Measurements from ENCODE around the gene SLC29A3.

SLC29A3 gene

DNA sequence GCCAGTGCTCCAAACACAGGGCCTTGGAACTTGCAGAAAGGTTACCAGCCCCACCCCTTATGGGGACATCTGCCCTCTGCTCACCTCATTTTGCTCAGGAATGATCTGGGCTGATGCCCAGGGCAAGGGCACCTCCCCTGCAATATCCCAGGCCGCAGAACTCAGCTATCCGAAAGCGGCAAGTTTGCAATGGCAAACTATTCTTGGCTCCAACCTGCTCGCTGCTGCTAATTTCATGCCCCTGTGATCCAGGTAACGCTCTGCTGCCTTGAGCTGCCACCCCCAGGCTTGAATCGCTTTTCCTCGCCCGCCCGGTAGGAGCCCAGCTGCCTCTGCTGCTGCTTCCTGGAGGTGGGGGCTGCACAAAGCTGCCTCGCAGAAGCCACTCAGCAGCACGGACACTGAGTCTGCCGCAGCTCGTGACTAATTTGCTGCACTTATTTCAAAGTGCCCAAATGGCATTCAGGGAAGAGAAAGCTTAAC is 18.2 kb downstream of the SLC29A3 start:
- TF ChIP-seq, protein P1, sequence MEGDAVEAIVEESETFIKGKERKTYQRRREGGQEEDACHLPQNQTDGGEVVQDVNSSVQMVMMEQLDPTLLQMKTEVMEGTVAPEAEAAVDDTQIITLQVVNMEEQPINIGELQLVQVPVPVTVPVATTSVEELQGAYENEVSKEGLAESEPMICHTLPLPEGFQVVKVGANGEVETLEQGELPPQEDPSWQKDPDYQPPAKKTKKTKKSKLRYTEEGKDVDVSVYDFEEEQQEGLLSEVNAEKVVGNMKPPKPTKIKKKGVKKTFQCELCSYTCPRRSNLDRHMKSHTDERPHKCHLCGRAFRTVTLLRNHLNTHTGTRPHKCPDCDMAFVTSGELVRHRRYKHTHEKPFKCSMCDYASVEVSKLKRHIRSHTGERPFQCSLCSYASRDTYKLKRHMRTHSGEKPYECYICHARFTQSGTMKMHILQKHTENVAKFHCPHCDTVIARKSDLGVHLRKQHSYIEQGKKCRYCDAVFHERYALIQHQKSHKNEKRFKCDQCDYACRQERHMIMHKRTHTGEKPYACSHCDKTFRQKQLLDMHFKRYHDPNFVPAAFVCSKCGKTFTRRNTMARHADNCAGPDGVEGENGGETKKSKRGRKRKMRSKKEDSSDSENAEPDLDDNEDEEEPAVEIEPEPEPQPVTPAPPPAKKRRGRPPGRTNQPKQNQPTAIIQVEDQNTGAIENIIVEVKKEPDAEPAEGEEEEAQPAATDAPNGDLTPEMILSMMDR (IDR thresholded peaks at IDR 0.05; ENCODE audit: insufficient read depth, low read depth, low read length, missing control alignments) = no peak
- DNase-seq (ENCODE audit: low read depth) = no peak
- no peak overlapping the region for H3K4me3 ChIP-seq (ENCODE audit: low read length)

DNA sequence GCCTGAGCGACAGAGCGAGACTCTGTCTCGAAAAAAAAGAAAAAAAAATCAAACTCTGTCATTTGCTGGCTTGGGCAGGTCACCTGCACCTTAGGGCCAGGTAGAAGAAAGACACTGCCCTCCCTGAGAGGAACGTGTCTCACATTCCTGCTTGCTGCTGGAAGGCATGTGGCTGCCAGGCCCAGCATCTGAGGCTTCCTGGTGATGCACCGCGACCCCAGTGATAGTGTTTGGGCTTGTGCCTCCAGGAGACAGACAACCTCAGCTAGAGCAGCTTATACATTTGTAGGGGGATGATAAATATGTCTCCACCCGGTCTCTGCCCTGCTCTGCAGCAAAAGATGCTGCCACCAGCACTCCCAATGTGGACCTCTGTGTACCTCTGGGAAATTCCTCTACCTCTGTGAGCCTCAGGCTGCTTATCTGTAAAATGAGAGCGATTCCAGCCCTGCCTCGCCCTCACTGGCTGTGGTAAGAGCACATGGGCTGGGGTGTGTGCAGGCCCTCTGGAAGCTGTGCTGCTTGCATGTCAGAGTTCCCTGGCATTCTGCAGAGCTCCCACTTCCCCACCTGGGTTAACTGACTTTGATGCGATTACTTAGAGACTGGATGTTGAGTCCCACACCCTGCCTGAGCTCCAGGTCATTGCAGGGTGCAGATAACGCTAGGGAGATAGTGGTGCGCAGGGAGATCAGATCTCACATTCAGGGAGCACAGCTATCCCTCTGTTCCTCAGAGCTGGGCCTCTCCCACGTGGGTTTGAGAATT is 19.9 kb downstream of the SLC29A3 start:
- peak; percentile 32 for DNase-seq (ENCODE audit: low read depth)
- H3K4me3 ChIP-seq (ENCODE audit: low read length) = no peak overlapping the region
- TF ChIP-seq, protein P1 (IDR thresholded peaks at IDR 0.05; ENCODE audit: insufficient read depth, low read depth, low read length, missing control alignments) = no peak

DNA sequence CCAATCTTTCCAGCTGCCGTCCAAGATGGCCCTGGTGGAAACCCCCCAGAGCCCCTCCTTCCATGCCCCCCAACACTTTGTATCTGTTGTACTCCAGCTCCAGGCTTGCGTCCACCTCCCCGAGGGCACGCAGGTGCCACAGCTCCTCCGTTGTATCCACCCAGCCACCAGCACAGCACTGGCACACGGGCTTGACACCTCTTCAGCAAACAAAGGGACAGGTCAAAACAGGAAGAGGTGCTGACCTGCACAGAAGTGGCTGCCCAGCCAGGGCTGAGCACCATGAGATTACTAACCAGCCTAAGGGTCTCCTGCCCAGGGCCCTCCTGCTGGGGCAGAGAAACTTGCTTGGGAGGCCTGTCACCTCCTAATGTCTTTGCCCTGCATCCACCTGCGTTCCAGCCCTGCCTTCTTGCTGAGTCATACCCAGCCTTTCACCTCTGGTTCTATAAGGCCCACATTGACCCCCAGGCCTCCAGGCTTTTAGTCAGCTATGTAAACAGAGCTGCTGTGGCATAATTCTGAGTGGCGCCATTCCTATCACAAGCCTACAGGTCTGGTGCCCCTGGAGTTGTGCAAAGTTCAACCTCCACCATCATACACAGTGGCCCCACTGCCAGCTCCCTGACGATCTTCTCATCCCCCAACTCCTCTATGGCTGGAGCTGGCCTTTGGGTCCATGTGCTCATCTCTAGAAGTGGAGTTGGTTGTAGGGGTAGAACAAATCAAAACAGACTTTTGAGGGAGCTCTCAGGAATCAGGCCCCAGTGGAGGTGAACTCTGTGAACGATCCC is 20.9 kb downstream of the SLC29A3 start:
- peak; percentile 82 for DNase-seq (ENCODE audit: low read depth)
- H3K4me3 ChIP-seq (ENCODE audit: low read length) = no peak overlapping the region
- TF ChIP-seq, protein P1 (IDR thresholded peaks at IDR 0.05; ENCODE audit: insufficient read depth, low read depth, low read length, missing control alignments) = no peak

DNA sequence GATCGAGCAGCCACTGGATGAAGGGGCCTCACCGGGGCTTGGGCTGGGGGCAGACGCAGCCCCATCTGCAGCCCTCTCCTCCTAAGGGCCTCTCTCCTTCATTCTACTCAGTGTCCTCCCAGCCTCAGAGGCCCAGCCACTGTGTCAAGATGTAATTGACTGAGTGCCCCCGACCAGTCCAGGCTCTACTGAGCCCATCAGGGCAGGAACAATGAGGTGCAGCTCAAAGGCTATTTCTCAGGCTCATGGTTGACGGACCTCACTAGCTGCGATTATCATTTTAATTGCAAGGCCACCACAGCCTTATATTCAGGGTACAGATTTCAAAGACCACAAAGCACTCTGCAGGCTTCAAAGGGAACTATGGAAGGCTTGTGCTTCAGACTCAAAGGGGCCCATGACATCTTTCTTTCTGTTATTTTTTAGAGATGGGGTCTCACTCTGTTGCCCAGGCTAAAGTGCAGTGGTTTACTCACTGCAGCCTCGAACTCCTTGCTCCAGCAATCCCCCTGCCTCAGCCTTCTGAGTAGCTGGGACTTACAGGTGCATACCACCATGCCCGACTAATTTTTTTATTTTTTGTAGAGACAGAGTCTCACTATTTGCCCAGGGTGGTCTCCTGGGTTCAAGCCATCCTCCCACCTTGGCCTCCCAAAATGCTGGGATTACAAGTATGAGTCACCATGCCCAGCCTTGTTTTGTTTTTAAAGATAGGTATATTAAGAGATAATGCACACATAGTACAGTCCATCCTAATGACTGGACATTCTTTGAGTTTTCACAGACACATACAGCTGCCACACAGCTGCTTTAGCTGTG is 23.7 kb downstream of the SLC29A3 start:
- TF ChIP-seq, protein P1 (IDR thresholded peaks at IDR 0.05; ENCODE audit: insufficient read depth, low read depth, low read length, missing control alignments) = no peak
- H3K4me3 ChIP-seq (ENCODE audit: low read length) = no peak overlapping the region
- no peak for DNase-seq (ENCODE audit: low read depth)

DNA sequence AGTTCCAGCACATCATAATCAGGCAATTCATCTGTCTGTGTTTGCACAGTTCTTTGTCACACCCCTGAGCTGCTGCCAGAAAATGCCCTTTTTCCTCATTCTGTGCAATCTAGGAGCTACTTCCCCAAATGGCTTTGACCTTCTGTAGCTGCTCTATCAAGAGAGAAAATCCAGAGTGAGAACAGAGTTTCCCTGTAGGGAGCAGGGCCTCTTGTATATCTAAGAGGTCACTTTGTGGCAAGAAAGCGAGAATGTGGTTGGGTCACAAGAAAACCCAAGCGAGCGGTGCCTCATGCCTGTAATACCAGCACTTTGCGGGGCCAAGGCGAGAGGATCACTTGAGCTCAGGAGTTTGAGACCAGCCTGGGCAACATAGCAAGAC is 24.3 kb downstream of the SLC29A3 start:
- no peak overlapping the region for H3K4me3 ChIP-seq (ENCODE audit: low read length)
- TF ChIP-seq, protein P1 (IDR thresholded peaks at IDR 0.05; ENCODE audit: insufficient read depth, low read depth, low read length, missing control alignments) = no peak
- no peak for DNase-seq (ENCODE audit: low read depth)

DNA sequence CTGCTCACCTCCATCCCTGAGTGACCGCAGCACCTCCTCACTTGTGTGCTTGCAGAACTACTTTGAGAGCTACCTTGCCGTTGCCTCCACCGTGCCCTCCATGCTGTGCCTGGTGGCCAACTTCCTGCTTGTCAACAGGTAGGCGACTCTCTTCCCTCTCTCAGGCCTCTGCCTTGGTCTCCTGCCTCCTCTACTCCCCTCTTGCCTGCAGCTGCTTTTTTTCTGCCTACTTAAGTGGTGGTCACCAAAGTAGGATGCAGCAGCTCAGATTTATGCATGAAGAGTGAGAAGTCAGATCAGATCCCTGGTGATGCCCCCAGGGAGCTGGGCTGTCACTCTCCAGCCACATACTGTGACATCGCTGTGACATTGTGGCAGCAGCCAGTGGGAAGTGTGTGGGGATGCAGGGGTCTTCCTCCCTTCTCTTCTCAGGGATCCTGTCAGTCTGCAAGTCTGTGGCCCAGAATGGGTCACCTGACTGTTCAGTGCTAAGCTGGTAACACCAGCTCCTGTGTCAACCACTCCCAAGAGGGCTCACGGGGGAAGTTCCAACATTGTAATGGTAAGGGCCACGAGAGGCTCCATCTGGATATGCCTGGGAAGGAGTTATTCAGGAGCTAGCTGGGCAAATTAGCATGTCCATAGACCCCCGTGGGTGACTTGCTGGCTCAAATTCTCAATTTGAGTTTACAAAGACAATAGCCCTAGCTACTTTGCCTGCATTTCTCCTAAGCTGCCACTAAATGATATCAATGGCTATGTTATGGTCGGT is 25.3 kb downstream of the SLC29A3 start:
- TF ChIP-seq, protein P1 (IDR thresholded peaks at IDR 0.05; ENCODE audit: insufficient read depth, low read depth, low read length, missing control alignments) = no peak
- H3K4me3 ChIP-seq (ENCODE audit: low read length) = no peak overlapping the region
- no peak for DNase-seq (ENCODE audit: low read depth)

Measured in epithelial cell of esophagus (primary cell).